GM18502 (cell line): ENCODE results near the gene ASPSCR1.
"Not testable (repeated sequence)": the region's sequence is repeated elsewhere in the genome, so short reads cannot be mapped to it uniquely, and the experiment has no call there.

Experiments used
- ATAC-seq: cut with Tn5 transposase; IDR thresholded peaks from one replicate; pipeline ENCODE4 v1.9.1; 2021; ENCODE audit warnings: mild to moderate bottlenecking; ENCODE audit not compliant: unreplicated experiment, poor library complexity

Gene ASPSCR1

DNA sequence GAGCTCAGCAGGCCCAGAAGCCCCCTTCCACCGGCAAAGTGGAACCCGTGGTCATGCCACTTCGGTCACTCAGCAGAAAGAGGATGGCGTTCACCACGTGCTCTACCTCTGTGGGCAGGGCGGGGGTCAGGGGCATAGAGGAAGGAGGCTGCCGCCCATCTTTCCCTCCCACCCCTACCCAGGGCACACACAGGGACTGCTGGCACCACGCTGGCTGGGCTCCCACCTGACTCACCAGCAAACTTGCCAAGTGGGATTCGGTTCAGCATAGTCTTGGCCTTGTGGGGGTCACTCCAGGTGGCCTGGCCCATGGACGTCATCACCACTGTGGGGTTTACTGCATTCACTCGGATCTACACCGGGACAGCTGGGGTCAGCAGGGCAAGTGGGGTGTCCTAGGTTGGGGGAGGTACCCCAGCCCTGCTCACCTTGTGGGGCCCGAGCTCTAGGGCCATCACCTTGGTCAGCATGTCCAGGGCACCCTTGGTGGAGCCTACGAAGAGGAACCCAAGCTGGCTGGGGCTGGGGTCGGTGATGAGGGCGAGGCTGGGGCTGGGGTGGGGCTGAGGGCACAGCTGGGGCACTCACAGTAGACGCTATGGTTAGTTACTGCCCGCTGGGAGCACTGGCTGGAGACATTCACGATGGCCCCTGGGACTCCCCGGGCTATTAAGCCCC lies 58.7 kb downstream of the ASPSCR1 start:
- ATAC-seq: no peak

DNA sequence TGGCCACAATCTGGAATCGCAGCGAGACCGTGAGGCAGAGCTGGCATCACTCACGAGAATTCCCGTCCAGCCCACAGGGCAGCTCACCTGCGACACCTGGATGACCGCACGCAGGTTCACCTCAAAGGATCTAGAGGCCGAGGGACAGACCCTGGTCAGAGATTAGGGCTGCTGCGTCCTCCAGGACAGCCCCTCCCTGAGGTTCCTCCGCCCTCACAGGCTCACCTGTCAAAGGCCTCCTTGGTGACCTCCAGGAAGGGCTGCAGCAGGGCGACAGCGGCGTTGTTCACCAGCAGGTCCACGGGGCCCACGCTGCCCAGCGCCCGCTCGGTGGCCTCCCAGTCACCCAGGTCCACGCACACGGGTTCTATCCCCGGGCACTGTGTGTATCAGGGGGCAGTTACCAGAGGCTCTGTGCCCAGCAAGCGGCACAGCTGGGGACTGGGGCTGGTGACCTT lies 59.2 kb downstream of the ASPSCR1 start:
- ATAC-seq: no peak

- ATAC-seq: peak; percentile 84
Measured at GRCh38 chr17:82037092-82037888, 59.9 kb downstream of the ASPSCR1 start, which contains the start of gene DCXR. Gene DCXR, minus strand, starts transcription at chr17:82037697. Its CDS starts 15 bp downstream, at chr17:82037682.

DNA sequence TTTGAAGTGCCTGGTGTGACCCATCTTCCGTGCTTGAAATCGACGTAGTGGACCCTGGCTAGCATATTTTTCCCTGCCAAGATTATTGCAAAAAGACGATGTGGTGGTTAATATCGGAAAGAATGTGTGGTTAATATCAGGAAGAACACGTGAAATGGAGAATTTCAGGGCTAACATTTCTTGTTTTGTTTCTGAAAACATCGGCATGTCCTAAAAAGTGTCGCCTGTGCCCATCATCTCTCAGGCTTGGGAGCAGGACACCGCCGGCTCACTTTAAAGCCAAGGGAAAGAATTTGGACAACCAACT lies 60.4 kb downstream of the ASPSCR1 start:
- ATAC-seq: no peak

DNA sequence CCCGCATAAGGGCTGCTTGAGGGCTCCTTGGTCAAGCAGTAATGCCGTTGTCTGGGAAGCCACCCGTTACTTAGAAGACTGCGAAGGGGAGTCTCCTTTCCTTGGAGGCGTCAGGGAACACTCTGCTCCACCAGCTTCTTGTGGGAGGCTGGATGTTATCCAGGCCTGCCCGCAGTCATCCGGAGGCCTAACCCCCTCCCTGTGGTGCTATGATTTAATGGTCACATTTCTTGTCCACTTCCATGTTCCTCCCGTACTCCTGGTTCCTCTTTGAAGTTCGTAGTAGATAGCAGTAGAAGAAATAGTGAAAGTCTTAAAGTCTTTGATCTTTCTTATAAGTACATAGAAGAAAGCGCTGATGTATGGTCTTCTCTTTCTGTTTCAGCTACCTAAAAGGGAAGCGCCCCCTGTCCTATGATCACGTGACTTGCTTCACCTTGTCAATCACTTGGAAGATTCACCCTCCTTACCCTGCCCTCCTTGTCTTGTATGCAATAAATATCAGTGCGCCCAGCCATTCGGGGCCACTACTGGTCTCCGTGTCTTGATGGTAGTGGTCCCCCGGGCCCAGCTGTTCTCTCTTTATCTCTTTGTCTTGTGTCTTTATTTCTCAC lies 61.5 kb downstream of the ASPSCR1 start:
- not testable (repeated sequence) for ATAC-seq

GRCh38 chr17:82039695-82040299 lies 62.4 kb downstream of the ASPSCR1 start:
- ATAC-seq: no peak

GRCh38 chr17:82041144-82041814 lies 63.9 kb downstream of the ASPSCR1 start:
- no peak for ATAC-seq

DNA sequence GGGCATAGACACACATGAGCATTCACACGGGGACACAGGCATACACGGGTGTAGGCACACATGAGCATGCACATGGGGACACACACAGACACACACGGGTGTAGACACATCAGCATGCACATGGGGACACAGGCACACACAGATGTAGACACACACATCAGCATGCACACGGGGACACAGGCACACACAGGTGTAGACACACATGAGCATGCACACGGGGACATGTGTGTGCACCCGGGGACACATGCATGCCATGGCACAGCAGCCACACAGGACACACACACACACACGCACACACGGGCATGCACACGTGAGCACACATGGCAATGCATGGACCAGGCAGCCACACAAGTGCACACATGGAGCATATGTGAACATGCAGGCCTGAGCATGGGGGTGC lies 65.2 kb downstream of the ASPSCR1 start:
- ATAC-seq: no peak

- no peak for ATAC-seq
Measured at GRCh38 chr17:82043507-82043906, 66.1 kb downstream of the ASPSCR1 start.

GRCh38 chr17:82045936-82046484 lies 68.6 kb downstream of the ASPSCR1 start:
- ATAC-seq: no peak

- no peak for ATAC-seq
Measured at GRCh38 chr17:82046903-82047302, 69.5 kb downstream of the ASPSCR1 start.

DNA sequence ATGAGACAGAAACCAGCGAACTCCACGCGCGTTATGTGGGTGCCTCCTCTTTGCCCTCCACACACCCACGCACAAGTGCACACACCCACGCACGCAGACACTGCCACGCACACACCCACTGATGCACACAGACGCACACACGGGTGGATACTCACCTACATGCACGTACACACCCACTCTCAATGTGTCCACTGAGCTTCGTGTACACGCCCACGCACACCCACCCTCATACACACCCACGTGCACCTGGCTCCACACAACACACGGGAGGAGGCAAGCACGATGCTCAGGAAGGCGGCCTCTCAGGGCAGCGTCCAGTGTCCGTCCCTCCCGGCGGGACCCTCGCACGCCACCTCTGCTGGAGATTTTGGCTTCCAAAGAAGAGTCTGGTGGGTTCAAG lies 70.0 kb downstream of the ASPSCR1 start:
- ATAC-seq: no peak

- ATAC-seq: no peak
Measured at GRCh38 chr17:82047914-82048570, 70.6 kb downstream of the ASPSCR1 start.

DNA sequence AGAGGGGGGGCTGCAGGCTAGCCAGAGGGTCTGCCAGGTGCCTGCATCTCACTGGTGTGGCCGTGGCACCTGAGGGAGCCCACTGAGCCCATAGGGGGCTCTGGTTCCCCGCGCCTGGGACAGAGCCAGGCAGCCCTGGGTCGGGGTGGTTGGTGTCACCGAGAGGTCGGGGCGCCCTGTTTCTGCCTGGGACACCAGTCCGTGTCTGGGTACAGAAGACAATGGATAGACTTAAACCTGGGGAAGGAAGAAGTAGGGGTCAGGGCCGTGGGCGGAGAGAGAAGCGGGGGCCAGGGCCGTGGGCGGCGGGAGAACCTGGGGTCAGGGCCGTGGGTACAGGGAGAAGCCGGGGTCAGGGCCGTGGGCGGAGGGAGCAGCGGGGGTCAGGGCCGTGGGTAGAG lies 71.1 kb downstream of the ASPSCR1 start:
- no peak for ATAC-seq

- ATAC-seq: no peak
Measured at GRCh38 chr17:82049106-82049505, 71.7 kb downstream of the ASPSCR1 start.

DNA sequence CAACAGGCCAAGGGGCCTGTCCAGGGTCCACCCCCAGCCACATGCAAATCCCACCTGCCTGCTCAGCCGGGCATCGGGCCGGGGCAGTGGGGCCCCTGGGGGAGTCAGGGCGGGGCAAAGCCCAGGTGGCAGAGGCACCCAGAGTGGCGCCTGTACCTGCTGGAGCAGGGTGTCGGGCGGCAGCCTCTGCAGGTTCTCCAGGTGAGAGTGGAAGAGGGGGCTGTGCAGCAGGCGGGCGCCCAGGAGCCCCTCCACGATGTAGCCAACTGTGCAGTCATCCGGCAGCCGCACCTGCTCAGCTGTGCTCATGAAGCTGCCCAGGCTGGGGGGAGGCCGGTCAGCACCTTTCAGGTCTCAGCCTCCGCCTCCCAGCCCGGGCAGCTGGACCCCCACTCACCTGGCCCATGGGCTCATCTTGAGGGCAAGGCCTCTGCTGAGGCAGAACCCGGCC lies 72.1 kb downstream of the ASPSCR1 start:
- ATAC-seq: no peak

DNA sequence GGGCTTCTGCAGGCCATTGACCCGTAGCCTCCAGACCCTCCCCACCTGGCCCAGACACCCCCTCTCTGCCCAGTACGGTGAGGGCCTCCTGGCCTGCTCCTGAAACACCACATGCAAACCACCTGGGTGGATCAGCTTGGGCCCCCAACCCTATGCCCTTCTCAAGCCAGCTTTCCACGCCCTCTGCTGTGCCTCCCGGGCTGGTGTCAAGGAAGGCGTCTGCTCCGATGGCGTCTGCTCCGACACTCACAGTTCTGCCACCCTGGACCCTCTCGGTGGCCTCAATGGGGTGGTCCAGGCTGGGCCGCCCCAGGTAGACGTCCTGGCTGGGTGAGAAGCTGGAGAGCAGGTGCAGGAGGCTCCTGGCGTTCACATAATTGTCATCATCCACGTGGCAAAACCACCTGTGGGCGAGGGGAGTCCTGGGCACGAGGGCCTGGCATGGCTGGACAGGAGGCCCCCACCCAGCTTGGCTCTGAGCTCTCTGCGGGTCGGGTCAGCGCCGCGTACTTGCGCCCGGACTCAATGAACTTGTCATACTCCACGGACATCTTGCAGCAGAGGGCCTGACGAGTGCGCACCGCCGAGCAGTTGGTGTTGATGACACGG lies 72.8 kb downstream of the ASPSCR1 start:
- no peak for ATAC-seq

DNA sequence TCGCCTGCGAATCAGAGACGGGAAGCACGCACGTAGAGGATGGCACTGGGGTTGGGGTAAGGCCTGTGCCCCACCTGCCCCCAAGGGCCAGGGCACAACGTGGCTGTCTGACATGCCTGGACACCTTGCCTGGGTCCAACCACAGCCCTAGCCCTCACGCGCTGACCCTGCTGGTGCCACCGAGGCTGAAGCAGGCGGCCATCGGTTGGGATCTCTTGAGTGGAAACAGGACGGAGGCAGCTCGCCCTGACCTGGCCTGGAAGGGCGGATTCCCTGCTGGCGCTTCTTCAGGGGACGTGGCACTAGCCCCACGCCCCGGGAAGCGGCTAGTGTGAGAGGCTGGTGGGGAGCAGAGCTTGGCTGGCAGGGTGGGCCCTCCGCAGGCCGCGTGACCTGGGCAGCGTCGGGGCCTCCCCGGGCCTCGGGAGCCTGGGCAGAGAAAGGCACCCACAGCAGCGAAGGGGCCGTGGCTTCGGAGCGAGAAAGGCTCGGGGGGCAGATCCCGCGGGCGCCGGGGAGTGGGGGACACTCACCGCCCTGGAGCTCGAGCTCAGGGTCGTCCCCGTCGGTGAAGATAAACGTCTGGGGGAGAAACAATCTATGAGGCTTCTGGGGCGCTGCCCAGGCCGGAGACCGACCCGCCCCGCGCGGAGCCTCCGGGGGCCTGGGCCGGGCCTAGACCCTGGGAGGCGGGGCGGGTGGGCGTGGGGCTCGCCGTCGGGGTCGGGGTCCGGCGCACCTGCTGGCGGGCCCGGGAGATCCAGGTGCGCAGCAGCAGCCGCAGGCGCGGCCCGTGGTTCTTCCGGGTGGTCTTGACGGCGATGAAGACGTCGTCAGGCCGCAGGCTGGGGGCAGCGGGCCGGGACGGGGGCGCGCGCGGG lies 73.6 kb downstream of the ASPSCR1 start:
- no peak for ATAC-seq
